ENCODE data around the gene CCDC15.

CCDC15 gene

DNA sequence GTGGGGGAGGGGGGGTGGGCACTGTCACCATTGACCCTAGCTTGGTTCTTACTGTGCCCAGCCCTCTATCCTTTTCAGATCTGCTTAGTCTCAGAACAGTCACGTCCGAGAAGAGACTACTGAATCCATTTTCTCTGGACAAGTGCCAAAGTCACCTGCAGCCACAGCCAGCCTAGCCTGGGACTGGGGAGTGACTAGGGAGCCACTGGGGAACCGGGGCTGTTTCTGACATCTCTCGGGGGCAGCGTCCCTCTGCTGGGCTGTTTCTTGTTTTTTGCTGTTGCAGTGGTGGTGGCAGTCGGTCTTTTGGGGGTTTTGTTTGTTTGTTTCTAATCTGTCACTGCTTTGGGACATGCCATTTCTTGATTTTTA lies 117.8 kb downstream of the CCDC15 start:
- DNase-seq, result no peak

DNA sequence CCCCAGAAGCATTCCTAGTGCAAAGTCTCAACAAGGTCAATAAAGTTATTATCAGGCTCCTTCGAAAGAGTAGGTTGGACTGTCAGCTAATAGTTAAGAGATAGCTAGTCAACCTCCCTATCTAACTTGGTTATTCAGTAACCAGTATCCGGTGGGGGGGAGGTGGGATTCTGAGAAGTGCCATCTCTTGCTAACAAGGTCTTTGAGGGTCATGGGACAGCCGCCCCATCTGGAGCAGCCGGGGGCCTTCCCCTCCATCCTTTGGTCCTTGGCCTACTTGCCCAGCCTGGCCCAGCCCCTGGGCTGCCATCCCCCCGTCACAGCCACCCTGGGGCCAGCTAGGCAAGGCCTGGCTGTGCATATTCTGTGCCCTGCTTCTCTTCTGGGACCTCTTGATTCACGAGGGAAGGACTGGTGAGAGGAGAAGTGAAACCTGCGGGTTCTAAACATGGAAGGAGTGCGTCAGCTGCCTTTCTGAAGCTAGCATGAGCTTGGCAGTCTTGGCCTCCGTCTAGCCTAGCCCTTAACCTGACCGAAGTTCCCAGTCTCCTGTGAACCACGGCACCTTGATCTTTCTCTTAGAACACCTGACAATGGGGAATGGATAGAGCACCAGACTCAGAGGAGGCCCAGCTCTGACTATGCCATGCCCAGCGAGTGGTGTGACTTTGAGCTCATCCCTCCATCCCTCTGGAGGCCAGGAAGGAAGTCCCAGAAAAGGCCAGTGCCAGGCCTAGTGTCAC lies 118.4 kb downstream of the CCDC15 start:
- no peak for DNase-seq

DNA sequence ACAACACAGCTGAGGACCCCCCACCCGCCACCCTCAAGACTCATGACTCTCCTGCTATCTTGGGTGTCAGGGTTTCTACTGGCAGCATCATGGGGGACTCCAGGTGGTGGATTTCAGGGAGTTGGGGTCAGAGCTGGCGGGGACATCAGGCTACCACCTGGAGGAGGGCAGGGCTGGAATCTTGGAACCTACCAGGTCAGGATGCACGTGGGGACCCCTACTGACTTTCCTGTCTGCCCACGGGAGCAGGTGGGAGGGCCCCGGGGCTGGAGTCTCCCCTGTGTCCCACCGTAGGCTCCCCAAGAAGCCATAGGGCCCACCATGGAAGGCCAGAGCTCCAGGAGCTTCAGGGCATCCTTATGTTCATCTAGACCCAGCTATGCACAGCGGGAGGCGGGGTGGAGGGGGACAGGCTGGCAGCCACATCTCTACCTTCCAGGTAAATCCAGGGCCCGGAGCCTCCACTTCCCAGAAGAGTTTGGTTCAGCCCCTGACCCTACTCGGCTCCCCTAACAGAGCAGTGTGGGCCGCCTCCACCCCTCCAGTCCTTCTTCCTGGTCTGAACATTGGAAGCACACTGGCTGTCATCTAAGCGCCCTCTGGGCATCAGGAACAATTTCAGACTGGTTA lies 119.1 kb downstream of the CCDC15 start:
- DNase-seq, result no peak

- no peak for DNase-seq
Observed at GRCh38 chr11:125073616-125074483, 119.8 kb downstream of the CCDC15 start.

GRCh38 chr11:125074511-125075241 lies 120.7 kb downstream of the CCDC15 start:
- DNase-seq, result no peak

DNA sequence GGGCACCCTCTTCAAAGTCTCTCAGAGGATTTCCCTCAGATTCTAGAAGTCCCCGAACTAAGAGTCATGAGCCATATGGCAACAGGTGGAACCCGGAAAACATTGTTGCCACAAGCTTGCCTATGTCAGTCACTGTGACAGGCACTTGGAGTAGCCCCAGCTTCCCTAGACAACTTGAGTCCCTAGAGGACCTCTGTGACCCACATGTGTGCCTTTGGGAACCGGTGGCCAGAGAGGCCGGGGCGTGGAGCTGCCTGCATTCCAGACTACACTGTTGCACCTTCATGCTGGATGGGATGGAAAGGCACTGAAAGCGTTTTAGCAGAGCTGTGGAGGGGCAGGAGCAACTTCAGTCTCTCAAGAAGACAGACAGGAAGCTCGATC lies 121.2 kb downstream of the CCDC15 start:
- no peak for DNase-seq

DNA sequence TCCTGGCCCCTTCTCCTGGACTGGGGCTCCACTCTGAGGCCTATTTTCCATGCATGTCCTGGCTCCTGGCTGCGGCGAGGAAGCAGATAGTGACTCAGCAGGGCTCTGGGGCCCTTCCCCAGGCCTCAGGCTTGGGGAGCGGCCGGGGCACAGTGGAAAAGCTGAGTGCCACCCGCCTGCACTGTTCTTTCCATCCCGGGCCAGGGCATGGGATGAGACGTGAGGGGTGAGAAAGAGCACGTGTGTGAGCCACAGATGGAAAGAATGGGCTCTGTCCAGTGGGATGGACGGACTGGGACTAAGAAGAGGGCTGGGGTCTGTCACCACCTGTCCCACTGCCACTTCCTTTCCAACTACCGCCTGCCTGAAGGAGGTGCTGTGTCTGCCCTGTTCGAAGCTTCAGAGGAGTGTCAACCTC lies 121.9 kb downstream of the CCDC15 start:
- DNase-seq, result no peak

DNA sequence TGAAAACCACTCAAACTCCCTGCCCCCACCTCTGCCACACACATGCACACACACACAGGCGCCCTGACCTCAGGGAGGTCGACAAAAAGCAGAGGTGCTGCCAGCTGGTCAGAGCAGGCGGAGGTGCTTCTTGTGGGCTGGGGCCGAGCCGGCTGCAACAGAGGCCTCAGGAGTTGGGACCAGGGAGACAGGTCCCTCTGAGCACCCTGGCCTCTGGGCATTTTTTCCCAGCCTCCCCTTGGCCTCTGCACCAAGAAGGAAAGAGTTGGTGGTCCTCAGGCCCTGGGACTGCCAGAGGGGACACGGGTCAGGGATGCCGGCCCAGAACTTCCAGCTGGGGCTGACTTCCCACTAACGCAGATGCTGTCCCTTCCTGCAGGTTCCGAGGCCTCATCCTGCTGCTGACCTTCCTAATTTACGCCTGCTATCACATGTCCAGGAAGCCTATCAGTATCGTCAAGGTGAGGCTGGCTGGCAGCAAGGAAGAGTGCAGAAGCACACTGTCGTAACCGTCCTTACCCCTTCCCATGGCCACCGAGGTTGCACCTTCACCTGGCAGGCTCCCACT lies 122.5 kb downstream of the CCDC15 start:
- DNase-seq, result no peak

DNA sequence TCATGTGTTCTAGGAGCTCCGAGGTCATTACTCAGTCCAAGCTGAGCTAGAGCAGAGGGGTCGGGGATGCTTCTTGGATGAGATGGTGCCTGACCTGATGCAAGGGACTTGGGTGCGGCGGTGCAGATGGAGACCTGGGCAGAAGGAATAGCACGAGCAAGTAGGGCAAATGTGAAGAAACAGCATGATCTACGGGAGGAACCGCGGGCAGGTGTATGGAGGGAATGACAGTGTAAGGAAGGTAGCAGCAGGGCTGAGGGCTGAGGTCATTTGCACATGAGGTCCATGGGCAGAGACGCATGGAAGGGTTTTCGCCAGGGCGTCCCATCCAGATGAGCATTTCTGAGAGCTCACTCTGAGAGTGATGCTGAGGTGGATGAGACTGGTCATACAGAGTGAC lies 124.0 kb downstream of the CCDC15 start:
- no peak for DNase-seq

DNA sequence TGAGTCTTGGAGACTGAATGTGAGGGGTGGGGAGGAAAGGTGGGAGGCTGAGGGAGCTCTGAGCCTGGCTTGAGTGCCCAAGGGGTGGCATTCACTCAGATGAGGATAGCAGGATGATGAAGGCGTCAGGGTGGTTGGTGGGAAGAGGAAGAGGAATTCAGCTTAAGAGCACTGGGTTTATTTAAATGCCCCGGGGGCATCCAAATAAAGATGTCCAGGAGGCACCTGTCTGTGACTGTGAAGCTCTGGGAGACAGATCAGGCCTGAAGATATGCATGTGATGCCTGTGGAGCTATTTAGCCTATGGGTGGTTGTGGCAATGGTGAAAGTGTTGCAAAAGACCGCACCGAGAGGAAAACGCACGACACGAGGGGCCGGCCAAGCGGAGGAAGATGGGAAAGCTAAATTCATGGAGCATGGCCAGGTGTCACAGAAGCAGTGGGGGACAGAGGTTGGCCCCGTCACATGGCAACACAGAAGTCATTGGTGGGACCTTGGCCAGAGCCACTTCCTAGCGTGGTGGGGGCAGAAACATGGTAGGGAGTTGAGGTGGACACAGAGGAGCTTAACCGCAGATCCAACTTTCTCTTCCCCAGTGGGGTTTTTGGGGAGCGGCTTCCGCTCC lies 124.6 kb downstream of the CCDC15 start:
- no peak for DNase-seq

DNA sequence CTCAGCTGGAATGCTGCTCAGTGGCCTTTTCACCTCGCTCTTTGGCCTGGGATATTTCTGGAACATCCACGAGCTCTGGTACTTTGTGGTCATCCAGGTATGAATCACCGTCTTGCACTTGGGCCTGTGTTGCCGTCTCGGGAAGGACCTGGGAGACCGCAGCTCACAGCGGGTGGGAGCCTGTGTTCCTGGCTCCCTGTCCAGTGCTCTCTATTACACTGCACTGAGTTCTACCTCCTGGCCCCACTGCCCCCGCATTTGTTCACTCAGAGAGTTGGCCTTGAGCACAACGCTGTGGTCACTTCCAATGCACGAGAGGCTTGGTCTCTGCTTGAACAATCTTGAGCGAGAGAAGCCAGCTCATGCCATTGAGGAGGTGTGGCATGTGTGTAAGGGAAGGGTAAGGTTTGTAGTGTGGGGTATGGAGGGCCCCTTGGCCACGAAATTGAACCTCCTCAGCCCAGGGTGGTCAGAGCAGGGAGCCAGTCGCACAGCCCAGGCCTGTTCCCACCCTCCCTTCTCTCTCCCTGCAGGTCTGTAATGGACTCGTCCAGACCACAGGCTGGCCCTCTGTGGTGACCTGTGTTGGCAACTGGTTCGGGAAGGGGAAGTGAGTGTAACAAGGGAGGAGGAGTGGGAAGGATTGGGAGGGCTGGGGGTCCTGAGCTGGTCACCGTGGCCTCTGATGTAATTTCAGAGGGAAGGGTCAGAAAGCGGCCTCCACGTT lies 125.3 kb downstream of the CCDC15 start:
- no peak for DNase-seq

GRCh38 chr11:125079878-125080530 lies 126.0 kb downstream of the CCDC15 start:
- no peak for DNase-seq

DNA sequence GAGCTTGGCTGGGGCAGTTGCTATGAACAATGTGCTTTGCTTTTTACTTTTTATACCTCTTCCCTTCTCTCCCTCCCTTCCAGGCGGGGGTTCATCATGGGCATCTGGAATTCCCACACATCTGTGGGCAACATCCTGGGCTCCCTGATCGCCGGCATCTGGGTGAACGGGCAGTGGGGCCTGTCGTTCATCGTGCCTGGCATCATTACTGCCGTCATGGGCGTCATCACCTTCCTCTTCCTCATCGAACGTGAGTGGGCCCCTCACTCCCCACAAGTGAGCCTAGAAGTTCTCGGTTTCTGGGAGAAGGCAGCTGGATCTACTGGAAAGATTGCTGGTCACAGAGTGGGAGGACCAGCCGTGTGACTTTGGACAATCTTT lies 126.5 kb downstream of the CCDC15 start:
- DNase-seq, result no peak

DNA sequence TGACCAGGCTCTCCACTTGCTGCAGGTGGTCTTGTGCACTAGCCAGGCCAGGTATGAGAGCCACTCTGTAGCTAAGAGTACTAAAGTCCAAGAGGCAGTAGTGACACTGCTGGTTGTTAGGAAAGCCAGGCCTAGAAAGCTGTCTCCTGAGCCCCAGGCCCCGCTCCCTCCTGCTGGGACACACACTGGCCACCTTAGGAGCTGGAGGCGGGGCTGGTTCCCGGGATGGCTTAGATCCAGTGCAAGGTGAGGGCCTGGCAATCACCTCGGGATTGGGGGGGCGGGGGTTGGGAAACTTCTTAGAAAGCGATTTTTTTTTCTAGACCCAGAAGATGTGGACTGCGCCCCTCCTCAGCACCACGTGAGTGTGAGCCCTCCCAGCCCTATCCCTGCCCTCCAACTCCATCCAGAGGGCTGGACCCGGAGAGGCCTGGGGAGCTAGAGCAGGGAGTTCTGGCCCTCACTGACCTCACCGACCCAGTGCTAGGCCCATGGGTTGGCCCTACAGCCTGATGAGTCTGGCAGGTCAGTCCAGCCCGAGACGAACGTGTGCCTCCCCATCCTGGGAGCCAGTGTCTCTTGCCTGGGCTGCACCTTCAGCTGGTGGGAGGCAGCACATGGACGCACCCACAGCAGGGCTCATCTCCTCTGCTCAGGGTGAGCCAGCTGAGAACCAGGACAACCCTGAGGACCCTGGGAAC lies 127.2 kb downstream of the CCDC15 start:
- no peak for DNase-seq

DNA sequence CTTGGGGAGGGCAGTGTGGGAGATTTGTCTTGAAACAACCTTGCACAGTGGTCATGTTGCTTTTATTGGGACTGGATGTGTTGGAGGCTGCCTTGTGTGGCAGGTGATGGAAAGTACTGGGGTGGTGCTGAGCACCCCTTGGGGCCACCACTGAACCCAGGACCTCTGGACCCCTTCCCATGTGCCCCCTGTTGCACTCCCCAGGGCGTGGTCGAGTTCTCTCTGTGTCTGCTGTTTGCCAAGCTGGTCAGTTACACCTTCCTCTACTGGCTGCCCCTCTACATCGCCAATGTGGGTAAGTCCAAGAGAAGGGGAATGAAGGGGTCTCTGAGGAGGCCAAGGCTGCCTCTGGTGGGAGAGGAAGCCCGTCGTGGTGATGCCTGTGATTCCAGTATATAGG lies 128.0 kb downstream of the CCDC15 start:
- DNase-seq, result no peak

- DNase-seq, result no peak
Observed at GRCh38 chr11:125082611-125083311, 128.8 kb downstream of the CCDC15 start.

DNA sequence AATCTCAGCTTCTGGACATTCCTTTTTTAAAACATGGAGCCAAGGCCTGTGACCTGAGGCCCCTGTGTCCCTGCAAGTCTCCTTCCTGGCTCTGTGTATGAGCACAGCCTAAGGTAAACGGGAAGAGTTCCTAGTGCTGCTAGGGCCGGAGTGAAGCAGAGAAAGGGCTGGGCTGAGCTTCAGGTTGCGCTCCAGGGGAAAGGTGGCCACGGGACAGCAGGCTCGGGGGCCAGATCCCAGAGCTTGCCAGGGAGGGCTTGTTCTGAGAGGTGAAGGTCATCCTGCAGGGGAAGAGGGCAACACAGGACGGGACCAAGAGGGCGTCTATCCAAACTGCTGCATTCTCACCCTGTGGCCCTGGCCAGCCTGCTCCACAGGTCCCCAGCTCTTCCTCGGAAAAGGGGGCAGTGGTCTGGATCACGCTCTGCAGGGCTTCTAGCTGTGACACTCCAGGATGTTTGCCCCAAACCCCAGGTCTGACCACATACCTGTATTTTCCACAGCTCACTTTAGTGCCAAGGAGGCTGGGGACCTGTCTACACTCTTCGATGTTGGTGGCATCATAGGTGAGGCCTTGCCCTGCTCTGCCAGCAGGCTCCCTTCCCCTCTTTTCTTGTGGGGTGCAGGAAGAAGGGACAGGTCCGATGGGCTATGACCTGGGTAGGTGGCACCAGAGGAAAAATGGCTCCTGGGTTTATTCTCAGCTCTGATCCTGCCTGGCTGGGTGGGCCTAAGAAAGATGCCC lies 129.5 kb downstream of the CCDC15 start:
- no peak for DNase-seq

- no peak for DNase-seq
Observed at GRCh38 chr11:125084057-125084416, 130.0 kb downstream of the CCDC15 start.

DNA sequence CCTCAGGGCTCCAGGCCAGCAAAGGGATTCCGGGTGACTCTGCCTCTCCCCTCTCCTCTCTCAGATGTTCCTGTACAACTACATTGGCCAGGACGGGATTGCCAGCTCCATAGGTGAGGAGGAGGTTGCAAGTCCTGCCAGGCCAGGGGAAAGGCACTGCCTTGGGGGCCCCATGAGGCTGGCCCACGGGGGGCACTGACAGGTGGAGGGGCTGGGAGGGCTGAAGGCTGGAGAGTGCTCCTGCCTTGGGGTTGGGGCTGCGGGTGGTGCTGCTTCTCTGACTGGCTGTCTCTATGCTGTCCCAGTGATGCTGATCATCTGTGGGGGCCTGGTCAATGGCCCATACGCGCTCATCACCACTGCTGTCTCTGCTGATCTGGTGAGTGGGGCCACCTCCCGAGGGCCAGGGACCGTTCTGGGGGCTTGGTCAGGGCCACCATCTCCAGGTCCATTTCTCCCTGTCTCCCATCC lies 130.8 kb downstream of the CCDC15 start:
- no peak for DNase-seq
